Measurements from ENCODE around the gene NBEA.

The NBEA gene

GRCh38 chr13:35292329-35292728 lies 350.3 kb downstream of the NBEA start:
- no peak for DNase-seq

DNA sequence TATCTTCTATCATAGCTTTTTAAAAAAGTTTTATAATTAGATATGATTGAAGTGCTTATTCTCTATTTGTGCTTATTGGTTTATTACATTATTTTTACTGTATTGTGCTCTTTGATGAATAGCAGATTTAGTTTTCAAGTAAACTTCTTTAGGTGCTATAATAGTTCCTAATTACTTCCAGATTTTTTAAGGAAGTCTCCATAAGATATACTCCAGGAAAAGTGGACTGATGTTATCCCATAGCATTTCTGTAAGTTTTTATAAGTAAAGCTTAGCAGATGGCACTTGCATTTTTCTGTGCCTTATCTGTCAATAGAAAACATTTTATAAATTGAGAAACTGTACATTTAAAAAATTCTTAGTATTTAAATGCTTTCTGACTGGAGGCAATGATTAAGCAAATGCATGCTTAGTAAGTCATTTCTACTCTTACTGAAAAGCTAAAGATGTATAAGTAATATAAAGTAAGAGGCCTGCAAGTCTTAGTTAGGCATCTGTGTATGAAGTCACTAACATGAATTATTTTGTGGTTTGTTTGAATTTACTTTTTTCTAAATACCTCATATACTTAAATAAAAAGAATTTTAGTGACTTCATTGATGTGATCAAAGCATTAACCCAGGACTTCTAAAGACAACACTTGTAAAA lies 351.6 kb downstream of the NBEA start:
- no peak for DNase-seq

GRCh38 chr13:35309706-35310105 lies 367.6 kb downstream of the NBEA start:
- DNase-seq, result no peak

GRCh38 chr13:35332134-35332533 lies 390.1 kb downstream of the NBEA start:
- DNase-seq, result no peak

GRCh38 chr13:35333157-35333556 lies 391.1 kb downstream of the NBEA start:
- DNase-seq, result no peak

DNA sequence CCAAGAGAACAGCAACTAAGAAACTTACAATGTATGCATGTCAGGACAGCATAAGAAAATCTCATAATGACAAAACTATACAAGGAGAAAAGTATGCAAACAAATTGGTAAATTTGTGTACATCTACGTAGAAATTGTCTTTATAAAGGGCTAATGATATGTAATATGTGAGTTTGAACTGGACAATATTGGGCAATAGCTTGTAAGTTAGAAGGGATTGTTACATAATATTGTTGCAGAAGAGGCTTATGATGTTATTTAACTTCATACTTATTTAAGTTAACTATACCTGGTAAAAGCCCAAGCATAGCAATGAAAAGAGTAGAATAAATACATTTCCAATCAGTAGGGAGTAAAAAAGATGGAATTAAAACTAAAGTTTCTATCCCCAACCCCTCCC lies 400.4 kb downstream of the NBEA start:
- DNase-seq, result no peak

- no peak for DNase-seq
Observed at GRCh38 chr13:35343417-35343816, 401.3 kb downstream of the NBEA start.

- no peak for DNase-seq
Observed at GRCh38 chr13:35345992-35346391, 403.9 kb downstream of the NBEA start.

- DNase-seq, result no peak
Observed at GRCh38 chr13:35346494-35346893, 404.4 kb downstream of the NBEA start.

- DNase-seq, result no peak
Observed at GRCh38 chr13:35347679-35348205, 405.7 kb downstream of the NBEA start.

- DNase-seq, result no peak
Observed at GRCh38 chr13:35349052-35349451, 407.0 kb downstream of the NBEA start.

GRCh38 chr13:35349673-35350278 lies 407.7 kb downstream of the NBEA start:
- DNase-seq, result no peak

DNA sequence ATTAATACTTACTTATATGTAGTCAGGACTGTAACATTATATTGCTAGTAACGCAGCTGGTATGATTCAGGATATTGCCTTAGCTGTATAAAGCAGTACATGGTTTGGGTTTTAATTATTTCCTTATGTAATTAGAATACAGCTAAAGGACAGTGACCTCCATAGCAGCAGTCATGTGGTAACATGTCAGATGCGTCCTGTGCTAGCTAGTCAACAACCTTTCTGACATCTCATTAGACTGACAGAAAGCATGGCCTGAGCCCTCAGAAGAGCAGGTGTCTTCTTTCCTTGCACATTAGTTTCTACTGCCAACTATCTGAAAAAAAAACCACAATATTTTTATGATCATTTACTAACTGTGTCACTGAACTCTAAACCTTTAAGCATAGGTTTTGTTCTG lies 412.2 kb downstream of the NBEA start:
- no peak for DNase-seq

DNA sequence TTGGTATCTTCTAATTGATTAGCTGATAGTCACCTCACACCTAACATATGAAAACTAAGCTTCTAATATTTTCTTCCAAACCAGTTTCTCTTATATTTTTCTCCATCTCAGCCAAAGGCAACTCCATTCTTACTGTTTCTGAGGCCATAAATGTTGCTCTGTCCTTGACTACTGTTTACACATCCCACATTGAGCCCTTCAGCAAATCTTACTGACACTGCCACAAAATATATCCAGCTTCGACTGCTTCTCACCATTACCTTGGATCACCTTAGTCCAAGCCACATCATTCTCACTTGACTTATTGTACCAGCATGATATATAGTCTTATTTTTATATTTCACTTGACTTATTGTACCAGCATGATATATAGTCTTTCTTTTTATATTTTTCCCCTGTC lies 412.8 kb downstream of the NBEA start:
- no peak for DNase-seq

DNA sequence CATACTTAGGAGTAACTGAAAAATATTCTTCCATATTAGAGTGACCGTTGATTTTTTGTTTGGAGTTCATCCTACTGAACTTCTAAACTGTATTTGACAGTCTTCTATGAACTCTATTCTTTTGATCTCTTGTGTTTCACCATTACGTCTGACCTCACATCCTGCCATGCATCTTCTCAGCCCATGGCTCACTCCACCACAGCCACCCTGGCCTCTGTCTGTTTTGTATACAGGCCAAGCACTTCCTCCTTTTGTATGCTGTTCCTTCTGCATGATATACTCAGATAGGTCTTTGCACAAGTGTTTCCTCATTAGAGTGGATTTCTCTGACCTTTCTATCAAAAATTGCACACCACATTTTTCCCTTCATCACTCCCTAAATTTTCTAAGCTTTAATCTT lies 414.5 kb downstream of the NBEA start:
- DNase-seq, result no peak

DNA sequence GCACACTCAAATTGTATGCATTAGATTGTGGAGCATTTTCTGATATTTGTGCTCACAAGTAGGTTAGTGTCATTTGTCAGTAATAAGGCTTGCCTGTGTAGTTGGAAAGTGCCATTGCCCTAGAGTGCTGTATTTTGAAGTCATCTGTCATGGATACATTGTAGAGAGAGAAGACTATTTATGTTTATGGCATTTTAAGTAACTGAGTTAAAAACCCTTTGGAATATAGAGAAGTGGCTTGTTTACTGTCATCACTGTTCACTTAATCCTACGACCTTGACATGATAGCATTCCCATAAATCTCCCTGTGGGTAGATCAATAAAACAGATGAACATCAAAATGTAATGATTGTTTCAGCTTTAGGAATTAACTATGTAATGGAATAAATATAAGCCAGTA lies 423.8 kb downstream of the NBEA start:
- no peak for DNase-seq

GRCh38 chr13:35367586-35367985 lies 425.5 kb downstream of the NBEA start:
- DNase-seq, result no peak

- DNase-seq, result no peak
Observed at GRCh38 chr13:35378939-35379338, 436.9 kb downstream of the NBEA start.

- no peak for DNase-seq
Observed at GRCh38 chr13:35379663-35380062, 437.6 kb downstream of the NBEA start.

GRCh38 chr13:35387682-35388250 lies 445.7 kb downstream of the NBEA start:
- DNase-seq, result no peak

GRCh38 chr13:35388441-35389355 lies 446.6 kb downstream of the NBEA start:
- no peak for DNase-seq

- DNase-seq, result no peak
Observed at GRCh38 chr13:35389535-35389934, 447.5 kb downstream of the NBEA start.

- DNase-seq, result no peak
Observed at GRCh38 chr13:35392768-35393167, 450.7 kb downstream of the NBEA start.

All from amniotic stem cell (primary cell).